KMS-11 (cell line): Measurements from ENCODE around the gene MRPS31.
"Not testable (repeated sequence)": the region's sequence is repeated elsewhere in the genome, so short reads cannot be mapped to it uniquely, and the experiment has no call there.

Experiments used
- H2AFZ ChIP-seq: fragments of 200-600 bp; sonication (generic); 2 replicates; pipeline ENCODE4 v1.6.1; 2016; ENCODE audit warnings: antibody characterized with exemption, mixed run types, low read depth
- H3K27ac ChIP-seq: fragments of 200-600 bp; sonication (generic); 2 replicates; pipeline ENCODE4 v1.6.1; 2016; ENCODE audit warnings: mild to moderate bottlenecking, mixed run types
- H3K27me3 ChIP-seq: fragments of 200-600 bp; sonication (generic); 2 replicates; pipeline ENCODE4 v1.6.1; 2017; ENCODE audit warnings: mild to moderate bottlenecking, low read depth, mixed run types, moderate library complexity; ENCODE audit not compliant: insufficient read depth
- H3K36me3 ChIP-seq: fragments of 200-600 bp; sonication (generic); 2 replicates; pipeline ENCODE4 v1.6.1; 2017; ENCODE audit warnings: mild to moderate bottlenecking, mixed run types; ENCODE audit not compliant: insufficient read depth
- H3K4me1 ChIP-seq: fragments of 200-600 bp; sonication (generic); 2 replicates; pipeline ENCODE4 v1.6.1; 2016; ENCODE audit warnings: mild to moderate bottlenecking, low read depth, mixed run types; ENCODE audit not compliant: poor library complexity, severe bottlenecking
- H3K4me2 ChIP-seq: fragments of 200-600 bp; sonication (generic); 2 replicates; pipeline ENCODE4 v1.7.0; 2016; ENCODE audit warnings: mild to moderate bottlenecking, mixed run types
- H3K4me3 ChIP-seq: fragments of 200-600 bp; sonication (generic); IDR thresholded peaks from 2 replicates; pipeline ENCODE4 v1.6.1; 2017; ENCODE audit warnings: low read depth, low read length, mixed read lengths; ENCODE audit not compliant: insufficient read depth
- H3K79me2 ChIP-seq: fragments of 200-600 bp; sonication (generic); 2 replicates; pipeline ENCODE4 v1.6.1; 2016; ENCODE audit warnings: low read depth, mixed run types; ENCODE audit not compliant: insufficient read depth
- H3K9ac ChIP-seq: fragments of 200-600 bp; sonication (generic); 2 replicates; pipeline ENCODE4 v1.6.1; 2016; ENCODE audit warnings: mild to moderate bottlenecking, mixed run types
- H4K20me1 ChIP-seq: fragments of 200-600 bp; sonication (generic); 2 replicates; pipeline ENCODE4 v1.6.1; 2016; ENCODE audit warnings: mild to moderate bottlenecking, mixed run types; ENCODE audit not compliant: insufficient read depth
- TF ChIP-seq, protein P1 (sequence below): fragments of 200-600 bp; sonication (generic); conservative IDR thresholded peaks from 2 replicates; pipeline ENCODE4 v1.6.1; 2017; ENCODE audit warnings: low read depth, mild to moderate bottlenecking, antibody characterized with exemption, low read length, moderate library complexity, mixed read lengths

MRPS31 gene

DNA sequence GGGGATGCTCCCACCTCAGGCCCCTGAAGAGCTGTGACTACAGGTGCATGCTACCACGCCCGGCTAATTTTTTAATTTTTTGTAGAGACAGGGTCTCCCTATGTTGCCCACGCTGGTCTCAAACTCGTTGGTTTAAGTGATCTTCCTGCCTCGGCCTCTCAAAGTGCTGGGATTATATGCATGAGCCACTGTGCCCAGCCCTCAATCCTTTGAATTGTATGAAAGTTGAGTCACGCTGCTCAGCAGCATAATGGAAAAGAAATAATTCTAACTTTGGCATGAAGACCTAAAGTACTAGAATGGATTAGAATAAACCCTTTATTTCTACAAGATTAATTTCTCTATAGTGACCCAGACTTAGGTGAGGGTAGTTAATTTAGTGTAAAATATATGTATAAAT, 42.4 kb downstream of the MRPS31 start:
- no peak overlapping the region for H3K27ac ChIP-seq
- H3K4me1 ChIP-seq, result no peaks in the 10 kb centered on the region
- H3K27me3 ChIP-seq, result no peaks in the 10 kb centered on the region
- H3K79me2 ChIP-seq, result no peaks in the 10 kb centered on the region
- no peak overlapping the region for H3K4me2 ChIP-seq
- no peaks in the 10 kb centered on the region for H4K20me1 ChIP-seq
- H3K36me3 ChIP-seq, result no peaks in the 10 kb centered on the region
- H3K4me3 ChIP-seq, result no peak overlapping the region
- H3K9ac ChIP-seq, result no peak overlapping the region
- TF ChIP-seq, protein P1, sequence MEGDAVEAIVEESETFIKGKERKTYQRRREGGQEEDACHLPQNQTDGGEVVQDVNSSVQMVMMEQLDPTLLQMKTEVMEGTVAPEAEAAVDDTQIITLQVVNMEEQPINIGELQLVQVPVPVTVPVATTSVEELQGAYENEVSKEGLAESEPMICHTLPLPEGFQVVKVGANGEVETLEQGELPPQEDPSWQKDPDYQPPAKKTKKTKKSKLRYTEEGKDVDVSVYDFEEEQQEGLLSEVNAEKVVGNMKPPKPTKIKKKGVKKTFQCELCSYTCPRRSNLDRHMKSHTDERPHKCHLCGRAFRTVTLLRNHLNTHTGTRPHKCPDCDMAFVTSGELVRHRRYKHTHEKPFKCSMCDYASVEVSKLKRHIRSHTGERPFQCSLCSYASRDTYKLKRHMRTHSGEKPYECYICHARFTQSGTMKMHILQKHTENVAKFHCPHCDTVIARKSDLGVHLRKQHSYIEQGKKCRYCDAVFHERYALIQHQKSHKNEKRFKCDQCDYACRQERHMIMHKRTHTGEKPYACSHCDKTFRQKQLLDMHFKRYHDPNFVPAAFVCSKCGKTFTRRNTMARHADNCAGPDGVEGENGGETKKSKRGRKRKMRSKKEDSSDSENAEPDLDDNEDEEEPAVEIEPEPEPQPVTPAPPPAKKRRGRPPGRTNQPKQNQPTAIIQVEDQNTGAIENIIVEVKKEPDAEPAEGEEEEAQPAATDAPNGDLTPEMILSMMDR, result no peak
- H2AFZ ChIP-seq, result no peak overlapping the region

DNA sequence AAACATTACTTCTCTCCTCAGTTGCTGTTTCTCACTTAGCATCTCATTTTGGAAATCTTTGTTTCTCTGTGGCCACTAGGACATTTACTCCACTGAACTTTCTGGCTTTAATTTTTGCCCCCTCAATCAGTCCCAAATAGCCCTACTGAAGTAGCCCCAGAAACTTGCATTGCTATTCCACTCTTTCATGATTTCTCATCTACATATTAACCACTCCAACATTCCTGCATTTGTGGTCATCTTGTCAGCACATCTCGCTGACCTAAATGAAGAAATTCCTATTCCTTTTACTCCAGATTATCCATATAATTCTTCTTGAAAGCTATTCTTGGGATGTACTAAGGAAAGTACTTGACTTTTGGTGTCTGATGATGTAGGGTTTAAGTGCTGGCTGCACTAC, 56.6 kb downstream of the MRPS31 start:
- not testable (repeated sequence) for H3K4me3 ChIP-seq, H3K9ac ChIP-seq, H3K4me1 ChIP-seq, H3K4me2 ChIP-seq, H3K27ac ChIP-seq, H3K36me3 ChIP-seq, H3K79me2 ChIP-seq, H3K27me3 ChIP-seq, H4K20me1 ChIP-seq, H2AFZ ChIP-seq

DNA sequence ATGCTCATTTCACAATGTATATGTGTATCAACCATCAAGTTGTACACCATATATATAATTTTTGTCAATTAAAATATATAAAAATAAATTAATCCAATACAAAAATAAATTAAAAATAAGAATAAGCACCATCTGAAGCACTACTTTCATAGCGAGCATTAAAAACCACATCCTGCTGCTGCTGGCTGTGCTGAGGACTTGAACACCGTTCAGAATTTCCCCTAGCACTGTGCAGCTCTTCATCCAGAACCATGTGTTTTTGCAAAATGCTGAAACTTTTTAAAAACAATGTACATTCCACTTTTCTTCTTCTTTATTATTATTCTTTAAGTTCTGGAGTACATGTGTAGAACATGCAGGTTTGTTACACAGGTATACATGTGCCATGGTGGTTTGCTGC, 64.6 kb downstream of the MRPS31 start:
- Histone ChIP-seq H3K79me2 (no peaks in the 10 kb centered on the region), H3K4me2 (no peak overlapping the region), H3K36me3 (no peaks in the 10 kb centered on the region), H3K9ac (no peak overlapping the region), H3K27me3 (no peaks in the 10 kb centered on the region), H2AFZ (no peak overlapping the region), H3K27ac (no peak overlapping the region), H3K4me3 (no peak overlapping the region), H4K20me1 (no peaks in the 10 kb centered on the region), H3K4me1 (no peaks in the 10 kb centered on the region)
- TF ChIP-seq, protein P1, result no peak

DNA sequence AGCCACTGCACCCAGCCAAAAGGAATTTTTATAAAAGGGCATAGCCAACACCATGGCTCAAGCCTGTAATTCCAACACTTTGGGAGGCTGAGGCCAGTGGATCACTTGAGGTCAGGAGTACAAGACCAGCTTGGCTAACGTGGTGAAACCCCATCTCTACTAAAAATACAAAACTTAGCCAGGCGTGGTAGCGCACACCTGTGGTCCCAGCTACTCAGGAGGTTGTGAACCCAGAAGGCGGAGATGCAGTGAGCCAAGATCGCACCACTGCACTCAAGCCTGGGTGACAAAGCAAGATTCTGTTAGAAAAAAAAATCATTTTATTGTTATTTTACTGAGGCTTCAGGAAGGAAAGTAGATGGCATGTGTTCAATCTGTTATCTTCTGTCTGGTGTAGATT, 73.3 kb downstream of the MRPS31 start:
- TF ChIP-seq, protein P1, result no peak
- H3K9ac ChIP-seq, result no peak overlapping the region
- H3K4me2 ChIP-seq, result no peak overlapping the region
- H3K27ac ChIP-seq, result no peak overlapping the region
- no peaks in the 10 kb centered on the region for H4K20me1 ChIP-seq
- no peak overlapping the region for H3K4me3 ChIP-seq
- H3K27me3 ChIP-seq, result no peaks in the 10 kb centered on the region
- H3K36me3 ChIP-seq, result no peaks in the 10 kb centered on the region
- H2AFZ ChIP-seq, result no peak overlapping the region
- no peaks in the 10 kb centered on the region for H3K79me2 ChIP-seq
- H3K4me1 ChIP-seq, result no peaks in the 10 kb centered on the region

DNA sequence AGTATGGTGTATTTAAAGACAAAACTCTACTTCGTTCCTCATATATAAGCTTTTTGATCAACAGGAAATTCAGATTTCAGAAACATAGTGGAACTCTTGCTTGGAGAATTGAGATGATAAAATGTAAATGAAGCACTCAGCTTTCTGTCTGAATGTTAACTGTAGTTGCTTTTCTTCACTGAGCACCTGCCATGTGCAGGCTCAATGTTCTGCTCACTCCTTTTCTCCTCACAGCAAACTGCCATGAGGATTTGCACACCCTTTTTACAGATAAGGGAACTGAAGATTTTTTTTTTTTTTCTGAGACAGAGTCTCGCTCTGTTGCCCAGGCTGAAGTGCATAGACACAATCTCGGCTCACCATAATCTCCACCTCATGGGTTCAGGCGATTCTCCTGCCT, 76.6 kb downstream of the MRPS31 start:
- Histone ChIP-seq H3K4me1 (no peaks in the 10 kb centered on the region), H3K79me2 (no peaks in the 10 kb centered on the region), H3K9ac (no peak overlapping the region), H3K27me3 (no peaks in the 10 kb centered on the region), H3K4me3 (no peak overlapping the region), H3K4me2 (no peak overlapping the region), H4K20me1 (no peaks in the 10 kb centered on the region), H3K27ac (no peak overlapping the region), H2AFZ (no peak overlapping the region), H3K36me3 (no peaks in the 10 kb centered on the region)
- TF ChIP-seq, protein P1, result no peak
